Osteoblast (primary cell): ENCODE measurements around the gene PRAC1. TPM values are rescaled to one million over a fixed set of nuclear protein-coding genes. Genes with fewer than 3 reads are reported as not detected.

ENCODE experiments used
- DNase-seq: peaks from one replicate; pipeline ENCODE4 v3.0.0; 2011; ENCODE audit warnings: low spot score, mixed read lengths; ENCODE audit not compliant: insufficient read length; ENCODE audit errors: missing footprints
- H2AFZ ChIP-seq: 2 replicates; pipeline ENCODE4 v1.6.0; 2011; ENCODE audit warnings: mild to moderate bottlenecking, low read length
- H3K27ac ChIP-seq: 2 replicates; pipeline ENCODE4 v1.5.1; 2011; ENCODE audit warnings: mild to moderate bottlenecking, low read depth, low read length, moderate library complexity
- H3K27me3 ChIP-seq: 2 replicates; pipeline ENCODE4 v1.6.0; 2012; ENCODE audit warnings: mild to moderate bottlenecking, control low read depth, inconsistent platforms, low read length, moderate library complexity; ENCODE audit not compliant: insufficient read depth
- H3K36me3 ChIP-seq: 2 replicates; pipeline ENCODE4 v1.5.1; 2011; ENCODE audit warnings: mild to moderate bottlenecking, low read length, control low read depth, moderate library complexity; ENCODE audit not compliant: insufficient read depth
- H3K4me1 ChIP-seq: 2 replicates; pipeline ENCODE4 v1.5.1; 2011; ENCODE audit warnings: mild to moderate bottlenecking, low read length, control low read depth, moderate library complexity; ENCODE audit not compliant: insufficient read depth
- H3K4me2 ChIP-seq: 2 replicates; pipeline ENCODE4 v1.6.0; 2011; ENCODE audit warnings: mild to moderate bottlenecking, low read length; ENCODE audit not compliant: insufficient read depth
- H3K4me3 ChIP-seq: fragments of 200-600 bp; sonication (generic); 3 replicates; pipeline ENCODE4 v1.5.1; 2012; ENCODE audit warnings: mild to moderate bottlenecking, low read length, inconsistent platforms; ENCODE audit not compliant: insufficient read depth
- H3K79me2 ChIP-seq: 2 replicates; pipeline ENCODE4 v1.6.0; 2012; ENCODE audit warnings: mild to moderate bottlenecking, low read length, control low read depth, inconsistent platforms; ENCODE audit not compliant: insufficient read depth
- H3K9me3 ChIP-seq: 2 replicates; pipeline ENCODE4 v1.5.1; 2011; ENCODE audit warnings: low read depth, low read length, control low read depth
- H4K20me1 ChIP-seq: 2 replicates; pipeline ENCODE4 v1.6.0; 2012; ENCODE audit warnings: mild to moderate bottlenecking, low read length, control low read depth; ENCODE audit not compliant: insufficient read depth
- CTCF ChIP-seq: IDR thresholded peaks from 2 replicates; pipeline ENCODE4 v1.5.1; 2011; ENCODE audit warnings: mild to moderate bottlenecking, low read depth, low read length, moderate library complexity; ENCODE audit errors: extremely low read depth
- total RNA-seq: library from RNA; depleted of rRNA; stranded (reverse); fragments of >200 nt; gene quantifications from 2 replicates; pipeline ENCODE4 v1.2.3, GENCODE V29; 2012

PRAC1 gene
- total RNA-seq, 1 donor, result not detected

GRCh38 chr17:48740537-48740936, 18.2 kb upstream of the PRAC1 start:
- DNase-seq, result peak; percentile 26
- no peaks in the 10 kb centered on the region for H3K79me2 ChIP-seq
- no peak overlapping the region for H2AFZ ChIP-seq
- H3K4me3 ChIP-seq, result no peak overlapping the region
- no peaks in the 10 kb centered on the region for H3K4me1 ChIP-seq
- no peaks in the 10 kb centered on the region for H3K9me3 ChIP-seq
- H3K27ac ChIP-seq, result no peak overlapping the region
- H3K36me3 ChIP-seq, result no peaks in the 10 kb centered on the region
- H3K27me3 ChIP-seq, result peaks cover 93% of the 10 kb centered on the region
- H3K4me2 ChIP-seq, result no peak overlapping the region
- TF ChIP-seq CTCF, result no peak
- H4K20me1 ChIP-seq, result no peaks in the 10 kb centered on the region

DNA sequence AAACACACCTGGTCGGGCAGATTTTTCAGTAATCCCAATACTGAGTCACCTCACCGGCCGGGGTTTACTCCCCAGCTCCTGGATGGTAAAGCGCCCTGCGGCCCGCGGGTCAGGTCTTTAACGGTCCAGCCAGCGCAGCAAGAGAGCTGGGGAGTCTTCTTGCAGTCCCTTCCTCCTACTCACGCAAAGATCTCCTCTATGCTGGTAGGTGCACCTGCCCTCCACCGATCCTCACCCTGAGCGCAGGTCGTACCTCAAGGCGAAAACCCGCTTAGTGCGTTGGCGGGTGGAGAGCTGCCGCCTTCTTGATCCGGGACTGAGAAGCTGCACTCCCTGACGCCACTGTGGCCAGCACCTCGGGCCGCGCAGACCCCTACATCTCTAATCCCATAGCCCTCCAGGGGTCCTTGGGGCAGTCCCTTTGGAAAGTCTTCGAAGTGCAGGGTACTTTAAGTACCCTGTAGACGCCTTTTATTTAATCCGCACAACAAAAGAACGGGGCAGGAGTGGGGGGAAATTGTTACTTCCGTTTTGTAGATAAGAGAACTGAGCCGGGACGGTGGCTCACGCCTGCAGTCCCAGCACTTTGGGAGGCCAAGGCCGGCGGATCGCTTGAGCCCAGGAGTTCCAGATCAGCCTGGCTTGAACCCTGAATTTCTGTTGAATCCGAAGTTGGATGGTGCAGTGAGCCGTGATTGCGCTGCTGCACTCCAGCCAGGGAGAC, 16.6 kb upstream of the PRAC1 start:
- Histone ChIP-seq H2AFZ (no peak overlapping the region), H3K4me3 (no peak overlapping the region), H3K79me2 (no peaks in the 10 kb centered on the region), H3K4me2 (no peak overlapping the region), H3K27me3 (peaks cover 93% of the 10 kb centered on the region), H3K4me1 (no peaks in the 10 kb centered on the region), H3K36me3 (no peaks in the 10 kb centered on the region), H3K9me3 (no peaks in the 10 kb centered on the region), H3K27ac (no peak overlapping the region), H4K20me1 (no peaks in the 10 kb centered on the region)
- peak; percentile 39 for DNase-seq
- no peak for TF ChIP-seq CTCF

GRCh38 chr17:48738424-48738802, 16.1 kb upstream of the PRAC1 start:
- Histone ChIP-seq H2AFZ (no peak overlapping the region), H3K27me3 (peaks cover 93% of the 10 kb centered on the region), H3K9me3 (no peaks in the 10 kb centered on the region), H3K36me3 (no peaks in the 10 kb centered on the region), H3K27ac (no peak overlapping the region), H3K4me3 (no peak overlapping the region), H3K4me2 (no peak overlapping the region), H4K20me1 (no peaks in the 10 kb centered on the region), H3K4me1 (no peaks in the 10 kb centered on the region), H3K79me2 (no peaks in the 10 kb centered on the region)
- no peak for TF ChIP-seq CTCF
- peak; percentile 30 for DNase-seq

- Histone ChIP-seq H3K27me3 (peaks cover 94% of the 10 kb centered on the region), H2AFZ (no peak overlapping the region), H4K20me1 (no peaks in the 10 kb centered on the region), H3K9me3 (no peaks in the 10 kb centered on the region), H3K4me3 (no peak overlapping the region), H3K4me1 (no peaks in the 10 kb centered on the region), H3K27ac (no peak overlapping the region), H3K79me2 (no peaks in the 10 kb centered on the region), H3K4me2 (no peak overlapping the region), H3K36me3 (no peaks in the 10 kb centered on the region)
- no peak for TF ChIP-seq CTCF
- peak; percentile 39 for DNase-seq
Measured at GRCh38 chr17:48737330-48738043, 15.2 kb upstream of the PRAC1 start.
